ENCODE results near the gene OTULIN.

OTULIN gene

DNA sequence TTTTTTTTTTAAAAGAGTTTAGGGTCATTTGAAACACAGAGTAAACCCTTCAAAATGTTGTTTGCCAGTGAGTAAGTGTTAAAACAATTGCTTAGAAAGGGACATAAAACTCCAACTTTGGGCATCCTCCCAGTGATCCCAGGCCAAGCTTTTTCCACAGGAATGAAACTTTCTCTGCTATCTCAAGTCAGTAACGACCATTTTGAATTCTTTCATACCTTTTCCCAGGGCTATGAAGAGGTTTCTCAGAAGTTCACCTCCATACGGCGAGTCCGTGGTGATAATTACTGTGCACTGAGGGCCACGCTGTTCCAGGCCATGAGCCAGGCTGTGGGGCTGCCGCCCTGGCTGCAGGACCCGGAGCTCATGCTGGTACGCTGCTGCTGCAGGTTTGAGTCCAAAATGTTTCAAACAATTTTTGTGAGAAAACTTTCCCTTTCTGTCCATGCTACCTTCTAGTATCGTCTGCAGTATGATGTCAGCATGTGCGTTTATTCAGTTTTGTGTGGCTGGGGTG, 16.8 kb downstream of the OTULIN start:
- Mint-ChIP-seq H3K4me1 (peaks cover 19% of the 10 kb centered on the region), H3K9me3 (no peaks in the 10 kb centered on the region), H3K27ac (no peak overlapping the region), H3K27me3 (ENCODE audit: low read depth, poor library complexity) (no peaks in the 10 kb centered on the region), H3K4me3 (no peak overlapping the region), H3K36me3 (ENCODE audit: low read depth) (peaks cover 52% of the 10 kb centered on the region)
- no peak for TF ChIP-seq CTCF (IDR thresholded peaks at IDR 0.05)
- no peak for DNase-seq

GRCh38 chr5:14683906-14684455, 19.5 kb downstream of the OTULIN start:
- Mint-ChIP-seq H3K36me3 (ENCODE audit: low read depth) (peaks cover 55% of the 10 kb centered on the region), H3K4me3 (no peak overlapping the region)

GRCh38 chr5:14684757-14685156, 20.2 kb downstream of the OTULIN start:
- no peak for TF ChIP-seq CTCF (IDR thresholded peaks at IDR 0.05)
- peaks cover under 1% of the 10 kb centered on the region for H3K9me3 Mint-ChIP-seq
- peaks cover 16% of the 10 kb centered on the region for H3K4me1 Mint-ChIP-seq
- no peak overlapping the region for H3K4me3 Mint-ChIP-seq
- DNase-seq: no peak
- no peaks in the 10 kb centered on the region for H3K27me3 Mint-ChIP-seq (ENCODE audit: low read depth, poor library complexity)
- peak overlapping the region; percentile 6 for H3K27ac Mint-ChIP-seq
- peaks cover 58% of the 10 kb centered on the region for H3K36me3 Mint-ChIP-seq (ENCODE audit: low read depth)

More at GRCh38 chr5:14683906-14684455, 19.5 kb downstream of the OTULIN start:
- no peaks in the 10 kb centered on the region for H3K9me3 Mint-ChIP-seq
- DNase-seq: no peak
- H3K27me3 Mint-ChIP-seq (ENCODE audit: low read depth, poor library complexity): no peaks in the 10 kb centered on the region
- H3K4me1 Mint-ChIP-seq: peaks cover 16% of the 10 kb centered on the region
- TF ChIP-seq CTCF (IDR thresholded peaks at IDR 0.05): no peak
- H3K27ac Mint-ChIP-seq: peak overlapping the region; percentile 6

GRCh38 chr5:14685757-14686156, 21.2 kb downstream of the OTULIN start:
- DNase-seq: peak; percentile 23
- no peak overlapping the region for H3K27ac Mint-ChIP-seq
- H3K9me3 Mint-ChIP-seq: peaks cover 4% of the 10 kb centered on the region
- H3K36me3 Mint-ChIP-seq (ENCODE audit: low read depth): peaks cover 63% of the 10 kb centered on the region
- peak; percentile 62 for TF ChIP-seq CTCF (IDR thresholded peaks at IDR 0.05)
- H3K4me3 Mint-ChIP-seq: no peak overlapping the region
- H3K27me3 Mint-ChIP-seq (ENCODE audit: low read depth, poor library complexity): no peaks in the 10 kb centered on the region
- peaks cover 11% of the 10 kb centered on the region for H3K4me1 Mint-ChIP-seq

- H3K36me3 Mint-ChIP-seq (ENCODE audit: low read depth): peaks cover 64% of the 10 kb centered on the region
- H3K9me3 Mint-ChIP-seq: peaks cover 4% of the 10 kb centered on the region
- no peak overlapping the region for H3K27ac Mint-ChIP-seq
- H3K4me1 Mint-ChIP-seq: peaks cover 11% of the 10 kb centered on the region
- H3K27me3 Mint-ChIP-seq (ENCODE audit: low read depth, poor library complexity): no peaks in the 10 kb centered on the region
- TF ChIP-seq CTCF (IDR thresholded peaks at IDR 0.05): no peak
- no peak overlapping the region for H3K4me3 Mint-ChIP-seq
- DNase-seq: no peak
Measured at GRCh38 chr5:14686517-14686916, 22.0 kb downstream of the OTULIN start.

- H3K27ac Mint-ChIP-seq: no peak overlapping the region
- H3K9me3 Mint-ChIP-seq: peaks cover 4% of the 10 kb centered on the region
- DNase-seq: no peak
- no peak overlapping the region for H3K4me3 Mint-ChIP-seq
- H3K36me3 Mint-ChIP-seq (ENCODE audit: low read depth): peaks cover 64% of the 10 kb centered on the region
- H3K4me1 Mint-ChIP-seq: peaks cover 11% of the 10 kb centered on the region
- no peak for TF ChIP-seq CTCF (IDR thresholded peaks at IDR 0.05)
- H3K27me3 Mint-ChIP-seq (ENCODE audit: low read depth, poor library complexity): no peaks in the 10 kb centered on the region
Measured at GRCh38 chr5:14687023-14687665, 22.6 kb downstream of the OTULIN start.

Measured in nephron progenitor cell (in vitro differentiated cells).